H9 (cell line): ENCODE data around the gene FAM53B. TPM values are rescaled to one million over a fixed set of nuclear protein-coding genes. Genes with fewer than 3 reads are reported as not detected.

Source experiments
- DNase-seq: peaks from one replicate; pipeline ENCODE4 v3.0.0-alpha.2; 2017
- H2AFZ ChIP-seq: one replicate; pipeline ENCODE4 v1.6.1; 2013; ENCODE audit warnings: mild to moderate bottlenecking, low read length, control low read depth, moderate library complexity
- H2AK5ac ChIP-seq: 2 replicates; pipeline ENCODE4 v1.6.1; 2013; ENCODE audit warnings: low read length, control low read depth, mixed read lengths; ENCODE audit not compliant: insufficient read length
- H2BK120ac ChIP-seq: one replicate; pipeline ENCODE4 v1.6.1; 2013; ENCODE audit warnings: low read depth, mild to moderate bottlenecking, low read length, control low read depth, inconsistent platforms; ENCODE audit not compliant: poor library complexity, severe bottlenecking
- H2BK12ac ChIP-seq: 2 replicates; pipeline ENCODE4 v1.6.1; 2013; ENCODE audit warnings: low read length, control low read depth, mixed read lengths, low read depth; ENCODE audit not compliant: insufficient read length
- H2BK15ac ChIP-seq: 2 replicates; pipeline ENCODE4 v1.6.1; 2013; ENCODE audit warnings: low read depth, low read length, control low read depth
- H2BK20ac ChIP-seq: one replicate; pipeline ENCODE4 v1.6.1; 2013; ENCODE audit warnings: low read depth, mild to moderate bottlenecking, low read length, control low read depth, inconsistent platforms; ENCODE audit not compliant: poor library complexity, severe bottlenecking
- H2BK5ac ChIP-seq: 2 replicates; pipeline ENCODE4 v1.6.1; 2013; ENCODE audit warnings: low read length, control low read depth, mixed read lengths; ENCODE audit not compliant: insufficient read length
- H3K14ac ChIP-seq: 2 replicates; pipeline ENCODE4 v1.6.1; 2013; ENCODE audit warnings: low read length, control low read depth; ENCODE audit not compliant: insufficient read depth
- H3K18ac ChIP-seq: 2 replicates; pipeline ENCODE4 v1.6.1; 2013; ENCODE audit warnings: low read depth, mild to moderate bottlenecking, mixed read lengths, low read length, control low read depth; ENCODE audit not compliant: insufficient read length
- H3K23ac ChIP-seq: 2 replicates; pipeline ENCODE4 v1.6.1; 2013; ENCODE audit warnings: low read length, control low read depth, mixed read lengths, low read depth; ENCODE audit not compliant: insufficient read length
- H3K23me2 ChIP-seq: 2 replicates; pipeline ENCODE4 v1.6.1; 2013; ENCODE audit warnings: low read depth, mild to moderate bottlenecking, mixed read lengths, low read length, control low read depth; ENCODE audit not compliant: insufficient read length, poor library complexity, severe bottlenecking
- H3K27ac ChIP-seq: 2 replicates; pipeline ENCODE4 v1.5.1; 2013; ENCODE audit warnings: low read length, control low read depth, mixed read lengths, low read depth; ENCODE audit not compliant: insufficient read length
- H3K27me3 ChIP-seq: 2 replicates; pipeline ENCODE4 v1.6.1; 2013; ENCODE audit warnings: low read length, control low read depth, inconsistent platforms; ENCODE audit not compliant: insufficient read depth
- H3K4ac ChIP-seq: 2 replicates; pipeline ENCODE4 v1.6.1; 2013; ENCODE audit warnings: low read depth, mild to moderate bottlenecking, control low read depth, inconsistent platforms, low read length, moderate library complexity
- H3K4me1 ChIP-seq: 2 replicates; pipeline ENCODE4 v1.6.1; 2013; ENCODE audit warnings: low read length, control low read depth, inconsistent platforms; ENCODE audit not compliant: insufficient read depth
- H3K4me2 ChIP-seq: 2 replicates; pipeline ENCODE4 v1.6.1; 2013; ENCODE audit warnings: low read length, control low read depth, mixed read lengths; ENCODE audit not compliant: insufficient read length, insufficient read depth
- H3K56ac ChIP-seq: 2 replicates; pipeline ENCODE4 v1.6.1; 2013; ENCODE audit warnings: low read depth, mild to moderate bottlenecking, mixed read lengths, low read length, control low read depth; ENCODE audit not compliant: insufficient read length
- H3K79me1 ChIP-seq: 2 replicates; pipeline ENCODE4 v1.6.1; 2013; ENCODE audit warnings: low read depth, mild to moderate bottlenecking, moderate library complexity, low read length, control low read depth, inconsistent platforms; ENCODE audit not compliant: insufficient read depth, poor library complexity, severe bottlenecking
- H3K79me2 ChIP-seq: 2 replicates; pipeline ENCODE4 v1.6.1; 2013; ENCODE audit warnings: low read length, control low read depth, inconsistent platforms; ENCODE audit not compliant: insufficient read depth
- H3K9ac ChIP-seq: 2 replicates; pipeline ENCODE4 v1.6.1; 2013; ENCODE audit warnings: low read length, control low read depth, mixed read lengths; ENCODE audit not compliant: insufficient read length; ENCODE audit errors: extremely low read depth
- H3K9me3 ChIP-seq: one replicate; pipeline ENCODE4 v1.6.1; 2013; ENCODE audit warnings: low read depth, low read length, inconsistent platforms; ENCODE audit not compliant: control insufficient read depth
- H3T11ph ChIP-seq: one replicate; pipeline ENCODE4 v1.6.1; 2013; ENCODE audit warnings: mild to moderate bottlenecking, low read length, control low read depth, inconsistent platforms
- H4K20me1 ChIP-seq: one replicate; pipeline ENCODE4 v1.6.1; 2013; ENCODE audit not compliant: control insufficient read depth, insufficient read length, insufficient read depth
- H4K5ac ChIP-seq: 2 replicates; pipeline ENCODE4 v1.6.1; 2013; ENCODE audit warnings: low read depth, mild to moderate bottlenecking, mixed read lengths, low read length, control low read depth; ENCODE audit not compliant: insufficient read length
- H4K8ac ChIP-seq: replicated peaks from 2 replicates; pipeline ENCODE4 v1.6.1; 2013; ENCODE audit warnings: low read length, control low read depth, mixed read lengths, low read depth; ENCODE audit not compliant: insufficient read length
- H4K91ac ChIP-seq: 2 replicates; pipeline ENCODE4 v1.6.1; 2013; ENCODE audit warnings: low read depth, mild to moderate bottlenecking, moderate library complexity, mixed read lengths, low read length, control low read depth; ENCODE audit not compliant: insufficient read length
- H3K27ac Mint-ChIP-seq, 3 experiments: 2 replicates in 2 of 3; 3 replicates in 1 of 3; pipeline ENCODE4 v1.8.0; 2020 to 2021; ENCODE audit warnings: mixed read lengths in 3 of 3, mild to moderate bottlenecking in 1 of 3, moderate library complexity in 1 of 3
- H3K27me3 Mint-ChIP-seq: 2 replicates; pipeline ENCODE4 v1.8.0; 2021; ENCODE audit warnings: low read depth, mild to moderate bottlenecking, moderate library complexity, mixed read lengths
- H3K36me3 Mint-ChIP-seq, 3 experiments: 2 replicates in 2 of 3; 3 replicates in 1 of 3; pipeline ENCODE4 v1.8.0; 2020 to 2021; ENCODE audit warnings: low read depth in 3 of 3, mixed read lengths in 3 of 3; ENCODE audit not compliant: insufficient read depth in 1 of 3
- H3K4me1 Mint-ChIP-seq, 2 experiments: 2 replicates each; pipeline ENCODE4 v1.8.0; 2020; ENCODE audit warnings: mixed read lengths in 2 of 2
- H3K4me3 Mint-ChIP-seq, 2 experiments: 2 replicates in 1 of 2; 3 replicates in 1 of 2; pipeline ENCODE4 v1.8.0; 2020 to 2021; ENCODE audit warnings: mild to moderate bottlenecking in 2 of 2, mixed read lengths in 2 of 2, moderate library complexity in 1 of 2
- H3K9me3 Mint-ChIP-seq, 2 experiments: 2 replicates in 1 of 2; 3 replicates in 1 of 2; pipeline ENCODE4 v1.8.0; 2020; ENCODE audit warnings: mild to moderate bottlenecking in 2 of 2, mixed read lengths in 2 of 2, moderate library complexity in 1 of 2
- WGBS: extraction: QIAGEN DNeasy Blood & Tissue Kit; methylation state at CpG from one replicate; pipeline ENCODE4 v1.1.7; 2013; ENCODE audit warnings: missing lambda C conversion rate, low lambda C conversion rate, mixed read lengths; ENCODE audit not compliant: insufficient read length; ENCODE audit errors: extremely low coverage; 5-methylcytosine and 5-hydroxymethylcytosine counted together
- total RNA-seq: library from RNA; stranded (reverse); gene quantifications from 2 replicates; pipeline ENCODE4 v1.2.1, GENCODE V29; 2021
- TF ChIP-seq, protein P1 (sequence below): fragments of 200-600 bp; sonication (generic); conservative IDR thresholded peaks from 3 replicates; pipeline ENCODE4 v1.8.0; 2021; ENCODE audit warnings: antibody characterized with exemption, mild to moderate bottlenecking

The FAM53B gene
- total RNA-seq, 1 experiment from 2014 or later: 11.5 TPM

- H3K27me3 Mint-ChIP-seq: no peaks in the 10 kb centered on the region
- Histone ChIP-seq H2BK20ac (no peak overlapping the region), H3K14ac (no peak overlapping the region; the same call in 1 of the 2 replicates), H2BK5ac (no peak overlapping the region), H4K20me1 (no peaks in the 10 kb centered on the region), H2BK12ac (no peak overlapping the region), H2BK15ac (no peak overlapping the region), H3K23ac (no peak overlapping the region), H3K4me2 (no peak overlapping the region), H3K27me3 (no peaks in the 10 kb centered on the region), H3K23me2 (no peaks in the 10 kb centered on the region), H4K8ac (no peak overlapping the region), H2AFZ (no peak overlapping the region), H3K4ac (no peak overlapping the region), H3K9me3 (no peaks in the 10 kb centered on the region), H3K4me1 (no peaks in the 10 kb centered on the region), H3K27ac (no peak overlapping the region), H4K91ac (no peak overlapping the region), H4K5ac (no peak overlapping the region), H3K79me1 (no peaks in the 10 kb centered on the region), H3K56ac (no peak overlapping the region), H3K79me2 (0 out of 2 replicates have a peak, but pooled peaks cover 3% of the 10 kb centered on the region), H2BK120ac (no peak overlapping the region), H3T11ph (no peak overlapping the region), H3K9ac (no peak overlapping the region), H3K18ac (no peak overlapping the region), H2AK5ac (no peak overlapping the region)
- peaks cover 3 to 11% of the 10 kb centered on the region in 2 experiments; a peak in 3 of 4 replicates for H3K4me1 Mint-ChIP-seq
- no peaks in the 10 kb centered on the region; a peak in 2 of 7 replicates for H3K36me3 Mint-ChIP-seq
- TF ChIP-seq, protein P1, sequence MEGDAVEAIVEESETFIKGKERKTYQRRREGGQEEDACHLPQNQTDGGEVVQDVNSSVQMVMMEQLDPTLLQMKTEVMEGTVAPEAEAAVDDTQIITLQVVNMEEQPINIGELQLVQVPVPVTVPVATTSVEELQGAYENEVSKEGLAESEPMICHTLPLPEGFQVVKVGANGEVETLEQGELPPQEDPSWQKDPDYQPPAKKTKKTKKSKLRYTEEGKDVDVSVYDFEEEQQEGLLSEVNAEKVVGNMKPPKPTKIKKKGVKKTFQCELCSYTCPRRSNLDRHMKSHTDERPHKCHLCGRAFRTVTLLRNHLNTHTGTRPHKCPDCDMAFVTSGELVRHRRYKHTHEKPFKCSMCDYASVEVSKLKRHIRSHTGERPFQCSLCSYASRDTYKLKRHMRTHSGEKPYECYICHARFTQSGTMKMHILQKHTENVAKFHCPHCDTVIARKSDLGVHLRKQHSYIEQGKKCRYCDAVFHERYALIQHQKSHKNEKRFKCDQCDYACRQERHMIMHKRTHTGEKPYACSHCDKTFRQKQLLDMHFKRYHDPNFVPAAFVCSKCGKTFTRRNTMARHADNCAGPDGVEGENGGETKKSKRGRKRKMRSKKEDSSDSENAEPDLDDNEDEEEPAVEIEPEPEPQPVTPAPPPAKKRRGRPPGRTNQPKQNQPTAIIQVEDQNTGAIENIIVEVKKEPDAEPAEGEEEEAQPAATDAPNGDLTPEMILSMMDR: no peak
- no peak overlapping the region for H3K4me3 Mint-ChIP-seq
- H3K27ac Mint-ChIP-seq: peak overlapping the region in 2 of 3 experiments; percentile 2 to 62; a peak in 4 of 7 replicates
- WGBS: no CpG with 5 or more reads among the region's 20 CpGs
- no peaks in the 10 kb centered on the region for H3K9me3 Mint-ChIP-seq
- no peak for DNase-seq
Measured at GRCh38 chr10:124642088-124642710, 102.0 kb downstream of the FAM53B start.
